ENCODE data around the gene ADD1.
"Not testable (repeated sequence)": the region's sequence is repeated elsewhere in the genome, so short reads cannot be mapped to it uniquely, and the experiment has no call there.

ADD1 gene

DNA sequence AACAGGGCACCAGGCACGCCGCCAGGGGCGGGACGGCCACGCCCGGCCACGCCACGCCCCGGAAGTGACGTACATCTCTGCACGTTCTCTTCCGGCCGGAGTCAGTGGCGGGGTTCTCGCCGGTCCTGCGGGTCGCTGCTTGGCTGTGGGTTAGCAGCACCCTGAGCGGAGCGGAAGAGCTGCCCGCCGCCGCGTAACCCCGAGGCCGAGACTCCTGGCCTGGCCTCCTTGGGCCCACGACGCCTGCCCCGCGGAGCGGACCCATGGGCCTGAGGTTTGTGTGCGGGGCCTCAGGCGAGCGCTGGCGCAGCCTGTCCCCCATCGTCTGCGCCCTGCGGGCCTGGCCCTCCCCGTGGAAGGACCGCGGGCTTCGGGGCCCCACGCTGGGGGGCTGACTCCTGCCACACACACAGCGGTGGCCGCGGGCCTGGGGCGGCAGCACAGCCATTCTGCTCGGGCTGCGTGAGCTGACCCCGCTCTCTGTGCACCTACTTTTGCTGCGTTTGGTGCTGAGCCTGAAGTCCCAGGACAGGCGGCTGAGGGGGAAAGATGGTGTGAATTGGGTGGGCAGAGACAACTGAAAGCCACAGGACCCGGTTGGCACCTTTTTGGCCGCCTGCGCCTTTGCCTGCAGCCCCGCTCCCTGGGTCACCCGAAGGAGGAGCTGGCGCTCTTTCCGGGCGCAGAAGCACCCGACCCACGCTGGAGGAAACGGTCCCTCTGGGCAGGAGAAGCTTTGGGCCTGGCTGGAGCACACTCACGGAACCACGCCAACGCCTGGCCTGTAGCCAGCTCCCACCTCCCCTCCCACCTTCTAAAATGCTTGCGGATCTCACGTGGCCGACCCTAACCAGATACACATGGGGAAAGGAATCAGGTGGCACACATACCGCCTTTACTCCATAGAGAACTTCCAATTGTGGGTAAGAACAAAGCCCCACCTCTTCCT, 91.4 kb downstream of the ADD1 start:
- Histone ChIP-seq H3K4me1 (peaks cover 74% of the 10 kb centered on the region), H3K4me3 (peak overlapping the region; percentile 94), H3K9ac (peak overlapping the region; percentile 92), H4K20me1 (peaks cover 81% of the 10 kb centered on the region), H3K9me3 (no peaks in the 10 kb centered on the region), H3K27me3 (no peaks in the 10 kb centered on the region), H3K27ac (peak overlapping the region; percentile 91), H3K36me3 (peaks cover 40% of the 10 kb centered on the region), H3K4me2 (peak overlapping the region; percentile 94)
- no peak for TF ChIP-seq Cebpa-rat (IDR thresholded peaks at IDR 0.05)

DNA sequence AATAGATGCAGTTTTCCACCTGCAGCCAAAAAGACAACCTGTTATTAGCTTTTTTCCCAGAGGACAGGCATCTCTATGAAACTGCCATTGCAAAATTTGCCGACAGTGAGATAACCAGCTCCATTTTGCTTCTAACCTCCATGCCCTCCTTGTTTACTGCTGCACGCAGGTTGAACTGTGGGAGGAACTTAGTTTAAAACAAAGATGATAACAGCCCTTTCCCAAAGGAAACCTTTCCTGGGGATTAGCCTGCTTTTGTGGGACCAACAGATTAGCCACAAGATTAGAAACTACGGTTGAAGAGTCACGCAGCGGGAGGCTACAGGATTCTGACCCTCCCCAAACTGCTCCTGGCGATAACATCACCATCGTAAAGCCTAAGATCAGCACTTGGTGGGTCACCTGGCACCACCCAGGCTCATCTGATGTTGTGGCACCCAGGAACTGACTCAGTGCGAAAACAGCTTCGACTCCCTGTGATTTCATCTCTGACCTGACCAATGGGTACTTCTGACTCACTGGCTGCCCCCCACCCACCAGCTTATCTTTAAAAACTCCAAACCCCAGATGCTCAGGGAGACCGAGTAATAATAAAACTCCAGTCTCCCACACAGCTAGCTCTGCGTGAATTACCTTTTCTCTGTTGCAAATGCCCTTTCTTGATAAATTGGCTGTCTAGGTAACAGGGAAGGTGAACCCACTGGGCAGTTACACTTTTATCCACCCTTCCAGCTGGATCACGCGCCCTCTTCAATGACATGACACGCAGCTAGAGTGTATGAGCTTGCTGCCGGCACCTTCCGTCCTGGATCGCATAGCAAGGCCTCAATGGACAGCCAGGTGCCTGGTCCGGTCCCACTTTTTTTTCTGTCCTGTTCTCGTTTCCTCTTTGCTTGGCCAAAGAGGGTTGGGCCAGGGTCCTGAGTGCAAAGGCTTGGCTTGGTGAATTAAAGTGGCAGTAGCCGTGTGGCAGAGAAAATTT, 92.4 kb downstream of the ADD1 start:
- peaks cover 81% of the 10 kb centered on the region for H4K20me1 ChIP-seq
- no peak for TF ChIP-seq Cebpa-rat (IDR thresholded peaks at IDR 0.05)
- no peaks in the 10 kb centered on the region for H3K9me3 ChIP-seq
- peaks cover 65% of the 10 kb centered on the region for H3K4me1 ChIP-seq
- H3K4me2 ChIP-seq, result peak overlapping the region; percentile 94
- H3K4me3 ChIP-seq, result peak overlapping the region; percentile 94
- no peaks in the 10 kb centered on the region for H3K27me3 ChIP-seq
- peaks cover 44% of the 10 kb centered on the region for H3K36me3 ChIP-seq
- H3K27ac ChIP-seq, result no peak overlapping the region
- peak overlapping the region; percentile 92 for H3K9ac ChIP-seq

DNA sequence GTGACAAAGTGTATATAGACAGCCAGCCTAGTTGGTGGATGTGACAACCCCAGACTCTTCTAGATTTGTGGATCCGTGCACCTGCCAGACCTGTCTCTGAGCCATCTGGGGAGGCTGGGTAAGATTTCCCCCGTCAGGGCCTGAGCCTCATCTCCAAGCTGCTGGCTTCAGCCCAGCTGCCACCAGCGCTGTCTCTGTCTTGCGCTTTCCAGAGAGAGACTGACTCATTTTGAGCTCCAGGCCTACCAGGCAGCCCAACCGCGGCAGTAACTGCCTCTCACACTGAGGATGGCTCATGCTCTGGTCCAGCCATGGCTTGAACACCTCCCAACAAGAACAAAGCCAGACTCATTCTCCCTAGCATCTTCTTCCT, 93.1 kb downstream of the ADD1 start:
- peaks cover 51% of the 10 kb centered on the region for H3K36me3 ChIP-seq
- no peak for TF ChIP-seq Cebpa-rat (IDR thresholded peaks at IDR 0.05)
- peaks cover 83% of the 10 kb centered on the region for H4K20me1 ChIP-seq
- no peak overlapping the region for H3K27ac ChIP-seq
- no peaks in the 10 kb centered on the region for H3K27me3 ChIP-seq
- no peak overlapping the region for H3K4me3 ChIP-seq
- H3K4me1 ChIP-seq, result peaks cover 58% of the 10 kb centered on the region
- peak overlapping the region; percentile 92; the same call in 1 of the 2 replicates for H3K9ac ChIP-seq
- H3K4me2 ChIP-seq, result peak overlapping the region; percentile 94
- H3K9me3 ChIP-seq, result no peaks in the 10 kb centered on the region

GRCh38 chr4:2937146-2937857, 93.7 kb downstream of the ADD1 start:
- H3K4me3 ChIP-seq, result no peak overlapping the region
- H3K27ac ChIP-seq, result no peak overlapping the region
- H3K9me3 ChIP-seq, result no peaks in the 10 kb centered on the region
- 0 out of 2 replicates have a peak overlapping the region, but pooled peaks have one; percentile 38 for H3K9ac ChIP-seq
- H3K4me2 ChIP-seq, result peak overlapping the region; percentile 94
- no peak for TF ChIP-seq Cebpa-rat (IDR thresholded peaks at IDR 0.05)
- H3K27me3 ChIP-seq, result no peaks in the 10 kb centered on the region
- peaks cover 58% of the 10 kb centered on the region for H3K4me1 ChIP-seq
- H4K20me1 ChIP-seq, result peaks cover 85% of the 10 kb centered on the region
- H3K36me3 ChIP-seq, result peaks cover 56% of the 10 kb centered on the region

GRCh38 chr4:2937986-2938385, 94.3 kb downstream of the ADD1 start:
- Histone ChIP-seq H4K20me1 (peaks cover 85% of the 10 kb centered on the region), H3K27me3 (no peaks in the 10 kb centered on the region), H3K9me3 (no peaks in the 10 kb centered on the region), H3K27ac (no peak overlapping the region), H3K4me1 (peaks cover 58% of the 10 kb centered on the region), H3K4me3 (no peak overlapping the region), H3K4me2 (peak overlapping the region; percentile 94), H3K9ac (0 out of 2 replicates have a peak overlapping the region, but pooled peaks have one; percentile 38), H3K36me3 (peaks cover 63% of the 10 kb centered on the region)
- no peak for TF ChIP-seq Cebpa-rat (IDR thresholded peaks at IDR 0.05)

- not testable (repeated sequence) for H3K27me3 ChIP-seq, H3K27ac ChIP-seq, H3K9me3 ChIP-seq, H3K4me2 ChIP-seq, H3K4me3 ChIP-seq, H3K9ac ChIP-seq
- peaks cover 56% of the 10 kb centered on the region for H3K4me1 ChIP-seq
- H3K36me3 ChIP-seq, result peaks cover 67% of the 10 kb centered on the region
- H4K20me1 ChIP-seq, result peaks cover 85% of the 10 kb centered on the region
Measured at GRCh38 chr4:2938411-2938810, 94.8 kb downstream of the ADD1 start.

- Histone ChIP-seq H3K4me1 (peaks cover 51% of the 10 kb centered on the region), H3K27ac (no peak overlapping the region), H3K9ac (0 out of 2 replicates have a peak overlapping the region, but pooled peaks have one; percentile 16), H3K36me3 (peaks cover 72% of the 10 kb centered on the region), H3K4me2 (no peak overlapping the region), H4K20me1 (peaks cover 86% of the 10 kb centered on the region), H3K4me3 (no peak overlapping the region), H3K9me3 (no peaks in the 10 kb centered on the region), H3K27me3 (no peaks in the 10 kb centered on the region)
- TF ChIP-seq Cebpa-rat (IDR thresholded peaks at IDR 0.05), result no peak
Measured at GRCh38 chr4:2938906-2939305, 95.3 kb downstream of the ADD1 start.

- no peak for TF ChIP-seq Cebpa-rat (IDR thresholded peaks at IDR 0.05)
- Histone ChIP-seq H3K9ac (0 out of 2 replicates have a peak overlapping the region, but pooled peaks have one; percentile 16), H3K27ac (no peak overlapping the region), H3K4me2 (no peak overlapping the region), H4K20me1 (peaks cover 92% of the 10 kb centered on the region), H3K4me1 (peaks cover 51% of the 10 kb centered on the region), H3K4me3 (no peak overlapping the region), H3K27me3 (no peaks in the 10 kb centered on the region), H3K9me3 (no peaks in the 10 kb centered on the region), H3K36me3 (peaks cover 79% of the 10 kb centered on the region)
Measured at GRCh38 chr4:2939383-2940243, 96.0 kb downstream of the ADD1 start.

Measured in BLaER1 (cell line).